SK-N-SH treated with all-trans-retinoic acid at 6 μM for 48 hours (cell line): Measurements from ENCODE around the gene OR10S1.

Experiments used
- CSDC2 ChIP-seq: fragments of 250-450 bp; sonication (Bioruptor Pico); IDR thresholded peaks from 2 replicates; pipeline ENCODE4 v1.5.0; 2020; ENCODE audit warnings: mild to moderate bottlenecking, moderate library complexity
- ISL1 ChIP-seq: fragments of 250-450 bp; sonication (Bioruptor Pico); IDR thresholded peaks from 2 replicates; pipeline ENCODE4 v2.1.2; 2022; ENCODE audit warnings: mild to moderate bottlenecking, moderate library complexity
- ZNF565 ChIP-seq: fragments of 450-650 bp; formaldehyde crosslinking; conservative IDR thresholded peaks from 2 replicates; pipeline ENCODE4 v1.5.0; 2020; ENCODE audit warnings: low read depth, mild to moderate bottlenecking, moderate library complexity
- TF ChIP-seq, protein P1 (sequence below): fragments of 250-450 bp; sonication (Bioruptor Pico); IDR thresholded peaks from 2 replicates; pipeline ENCODE4 v1.8.0; 2021; ENCODE audit warnings: low read depth, mild to moderate bottlenecking, moderate library complexity, borderline replicate concordance
- TF ChIP-seq, protein P2 (sequence below): fragments of 250-450 bp; sonication (Bioruptor Pico); IDR thresholded peaks from 2 replicates; pipeline ENCODE4 v1.8.0; 2020; ENCODE audit warnings: mild to moderate bottlenecking, moderate library complexity, borderline replicate concordance

DNA sequence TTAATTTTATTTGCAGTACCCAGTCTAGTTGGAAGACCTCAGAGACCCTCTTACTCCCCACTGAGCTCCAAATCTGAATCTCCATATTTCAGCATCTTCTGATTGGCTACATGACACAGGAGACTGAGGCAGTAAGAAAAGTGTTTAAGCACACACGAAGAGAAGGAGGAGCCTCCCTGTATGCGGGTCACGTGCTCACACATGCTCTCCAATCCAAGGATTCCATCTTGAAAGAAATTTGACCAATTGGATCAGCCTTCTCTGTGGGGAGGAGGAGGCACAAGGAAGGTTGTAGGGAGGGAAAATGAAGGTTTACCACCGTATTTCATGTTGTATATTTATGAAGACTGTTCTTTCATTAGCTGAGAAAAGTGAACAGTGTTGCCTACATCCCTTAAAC is 35.2 kb downstream of the OR10S1 start:
- TF ChIP-seq ISL1 (CRISPR knock-in tag) (no peak), CSDC2 (CRISPR knock-in tag) (no peak), ZNF565 (CRISPR knock-in tag) (no peak)
- TF ChIP-seq, protein P1, sequence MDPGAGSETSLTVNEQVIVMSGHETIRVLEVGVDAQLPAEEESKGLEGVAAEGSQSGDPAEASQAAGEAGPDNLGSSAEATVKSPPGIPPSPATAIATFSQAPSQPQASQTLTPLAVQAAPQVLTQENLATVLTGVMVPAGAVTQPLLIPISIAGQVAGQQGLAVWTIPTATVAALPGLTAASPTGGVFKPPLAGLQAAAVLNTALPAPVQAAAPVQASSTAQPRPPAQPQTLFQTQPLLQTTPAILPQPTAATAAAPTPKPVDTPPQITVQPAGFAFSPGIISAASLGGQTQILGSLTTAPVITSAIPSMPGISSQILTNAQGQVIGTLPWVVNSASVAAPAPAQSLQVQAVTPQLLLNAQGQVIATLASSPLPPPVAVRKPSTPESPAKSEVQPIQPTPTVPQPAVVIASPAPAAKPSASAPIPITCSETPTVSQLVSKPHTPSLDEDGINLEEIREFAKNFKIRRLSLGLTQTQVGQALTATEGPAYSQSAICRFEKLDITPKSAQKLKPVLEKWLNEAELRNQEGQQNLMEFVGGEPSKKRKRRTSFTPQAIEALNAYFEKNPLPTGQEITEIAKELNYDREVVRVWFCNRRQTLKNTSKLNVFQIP (CRISPR knock-in tag), result no peak
- TF ChIP-seq, protein P2, sequence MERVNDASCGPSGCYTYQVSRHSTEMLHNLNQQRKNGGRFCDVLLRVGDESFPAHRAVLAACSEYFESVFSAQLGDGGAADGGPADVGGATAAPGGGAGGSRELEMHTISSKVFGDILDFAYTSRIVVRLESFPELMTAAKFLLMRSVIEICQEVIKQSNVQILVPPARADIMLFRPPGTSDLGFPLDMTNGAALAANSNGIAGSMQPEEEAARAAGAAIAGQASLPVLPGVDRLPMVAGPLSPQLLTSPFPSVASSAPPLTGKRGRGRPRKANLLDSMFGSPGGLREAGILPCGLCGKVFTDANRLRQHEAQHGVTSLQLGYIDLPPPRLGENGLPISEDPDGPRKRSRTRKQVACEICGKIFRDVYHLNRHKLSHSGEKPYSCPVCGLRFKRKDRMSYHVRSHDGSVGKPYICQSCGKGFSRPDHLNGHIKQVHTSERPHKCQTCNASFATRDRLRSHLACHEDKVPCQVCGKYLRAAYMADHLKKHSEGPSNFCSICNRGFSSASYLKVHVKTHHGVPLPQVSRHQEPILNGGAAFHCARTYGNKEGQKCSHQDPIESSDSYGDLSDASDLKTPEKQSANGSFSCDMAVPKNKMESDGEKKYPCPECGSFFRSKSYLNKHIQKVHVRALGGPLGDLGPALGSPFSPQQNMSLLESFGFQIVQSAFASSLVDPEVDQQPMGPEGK, result no peak
